CD14-positive monocyte (primary cell): ENCODE results near the gene CDKAL1. TPM values are rescaled to one million over a fixed set of nuclear protein-coding genes. Genes with fewer than 3 reads are reported as not detected.
A peak's percentile ranks its signal among the peaks of the same experiment; 100 is the strongest.

Experiments
- DNase-seq, 3 donors: peaks; one replicate each; pipeline ENCODE4 v3.0.0-alpha.2; 2011 to 2022
- H2AFZ ChIP-seq: 2 replicates; pipeline ENCODE4 v1.6.0; 2012; ENCODE audit warnings: mild to moderate bottlenecking, low read depth, low read length, inconsistent platforms; ENCODE audit not compliant: insufficient read depth, poor library complexity, severe bottlenecking
- H3K27ac ChIP-seq, 2 donors: 1 replicate in 1 of 2; 2 replicates in 1 of 2; pipeline ENCODE4 v1.5.1; 2012 to 2013; ENCODE audit warnings: low read length in 2 of 2, control low read depth in 1 of 2, inconsistent platforms in 1 of 2, low read depth in 1 of 2, mild to moderate bottlenecking in 1 of 2
- H3K27me3 ChIP-seq, 2 donors: one replicate each; pipeline versions ENCODE4 v1.6.0 to v1.6.1; 2011 to 2013; ENCODE audit warnings: low read length in 2 of 2; ENCODE audit not compliant: control insufficient read depth in 2 of 2, insufficient read depth in 2 of 2
- H3K36me3 ChIP-seq, 2 donors: replicated peaks in 1 of 2; 1 replicate in 1 of 2; 2 replicates in 1 of 2; pipeline versions ENCODE4 v1.5.1 to v1.6.1; 2012 to 2013; ENCODE audit warnings: low read length in 2 of 2, control low read depth in 1 of 2, inconsistent platforms in 1 of 2, mild to moderate bottlenecking in 1 of 2; ENCODE audit not compliant: insufficient read depth in 2 of 2, control insufficient read depth in 1 of 2
- H3K4me1 ChIP-seq, 2 donors: 1 replicate in 1 of 2; 2 replicates in 1 of 2; pipeline versions ENCODE4 v1.5.1 to v1.6.1; 2012 to 2013; ENCODE audit warnings: low read length in 2 of 2, control low read depth in 1 of 2, inconsistent platforms in 1 of 2, mild to moderate bottlenecking in 1 of 2, moderate library complexity in 1 of 2; ENCODE audit not compliant: insufficient read depth in 2 of 2, control insufficient read depth in 1 of 2
- H3K4me2 ChIP-seq: replicated peaks from 2 replicates; pipeline ENCODE3; 2012; ENCODE audit warnings: low read length, moderate library complexity, mild to moderate bottlenecking; ENCODE audit not compliant: poor library complexity, severe bottlenecking; ENCODE audit errors: extremely low read depth
- H3K4me3 ChIP-seq, 3 experiments: fragments of 200-600 bp in 1 of 3; sonication (generic) in 1 of 3; replicated peaks in 1 of 3; 1 replicate in 2 of 3; 2 replicates in 1 of 3; pipeline ENCODE4 v1.5.1; 2011 to 2013; ENCODE audit warnings: low read length in 3 of 3, mild to moderate bottlenecking in 3 of 3, control low read depth in 2 of 3, low read depth in 2 of 3, inconsistent platforms in 1 of 3, moderate library complexity in 1 of 3
- H3K79me2 ChIP-seq: 2 replicates; pipeline ENCODE4 v1.6.0; 2012; ENCODE audit warnings: mild to moderate bottlenecking, control low read depth, inconsistent platforms, low read length, moderate library complexity; ENCODE audit not compliant: insufficient read depth
- H3K9ac ChIP-seq: 2 replicates; pipeline ENCODE4 v1.6.0; 2017; ENCODE audit warnings: low read length, mild to moderate bottlenecking; ENCODE audit not compliant: insufficient read depth, poor library complexity, severe bottlenecking
- H3K9me3 ChIP-seq, 2 donors: replicated peaks in 1 of 2; 1 replicate in 1 of 2; 2 replicates in 1 of 2; pipeline versions ENCODE4 v1.5.1 to v1.6.1; 2012 to 2013; ENCODE audit warnings: low read length in 2 of 2, control low read depth in 1 of 2; ENCODE audit not compliant: control insufficient read depth in 1 of 2, insufficient read depth in 1 of 2
- H4K20me1 ChIP-seq: 2 replicates; pipeline ENCODE4 v1.6.0; 2012; ENCODE audit warnings: mild to moderate bottlenecking, low read length, control low read depth, moderate library complexity; ENCODE audit not compliant: insufficient read depth
- H3K27ac Mint-ChIP-seq, 7 donors: one replicate each; pipeline ENCODE4 v1.8.0; 2020; ENCODE audit warnings: mild to moderate bottlenecking in 7 of 7, mixed read lengths in 7 of 7, moderate library complexity in 6 of 7, inconsistent platforms in 2 of 7
- H3K27me3 Mint-ChIP-seq, 3 donors: one replicate each; pipeline ENCODE4 v1.8.0; 2021 to 2022; ENCODE audit warnings: low read depth in 3 of 3, mild to moderate bottlenecking in 3 of 3, mixed read lengths in 3 of 3, moderate library complexity in 3 of 3, inconsistent platforms in 1 of 3
- H3K36me3 Mint-ChIP-seq, 2 donors: one replicate each; pipeline ENCODE4 v1.8.0; 2020; ENCODE audit warnings: mixed read lengths in 2 of 2, inconsistent platforms in 1 of 2, mild to moderate bottlenecking in 1 of 2
- H3K4me1 Mint-ChIP-seq: one replicate; pipeline ENCODE4 v1.8.0; 2020; ENCODE audit warnings: mild to moderate bottlenecking, mixed read lengths
- H3K4me3 Mint-ChIP-seq, 2 donors: one replicate each; pipeline ENCODE4 v1.8.0; 2020; ENCODE audit warnings: mild to moderate bottlenecking in 2 of 2, mixed read lengths in 2 of 2, moderate library complexity in 1 of 2
- H3K9me3 Mint-ChIP-seq, 7 donors: one replicate each; pipeline ENCODE4 v1.8.0; 2020 to 2022; ENCODE audit warnings: mixed read lengths in 7 of 7, mild to moderate bottlenecking in 6 of 7, moderate library complexity in 6 of 7, inconsistent platforms in 2 of 7
- WGBS: methylation state at CpG from one replicate; pipeline ENCODE4 v1.1.5; 2013; ENCODE audit warnings: missing lambda C conversion rate; ENCODE audit not compliant: insufficient coverage; 5-methylcytosine and 5-hydroxymethylcytosine counted together
- intact Hi-C, 2 donors: fragments of 100-400 bp; cut with micrococcal nuclease; formaldehyde crosslinking; loops; one replicate each; pipeline versions ENCODE4 v1.15.0 to v1.15.1; 2023
- polyA plus RNA-seq, 3 donors: library from polyadenylated mRNA; depleted of rRNA in 1 of 3; unstranded in 2 of 3; stranded (reverse) in 1 of 3; fragments of 300-500 nt in 2 of 3; fragments of >200 nt in 1 of 3; fragmentation: Illumina TruSeq in 2 of 3; gene quantifications; 1 replicate in 2 of 3; 2 replicates in 1 of 3; pipeline ENCODE4 v1.2.3, GENCODE V29; 2012 to 2021
- TF ChIP-seq, protein P1 (sequence below): fragments of 200-600 bp; IDR thresholded peaks from one replicate; pipeline ENCODE4 v1.8.0; 2022; ENCODE audit warnings: antibody characterized with exemption, mild to moderate bottlenecking

The CDKAL1 gene
- polyA plus RNA-seq, 3 donors: 3.2 to 12.4 (median 8.3) TPM

DNA sequence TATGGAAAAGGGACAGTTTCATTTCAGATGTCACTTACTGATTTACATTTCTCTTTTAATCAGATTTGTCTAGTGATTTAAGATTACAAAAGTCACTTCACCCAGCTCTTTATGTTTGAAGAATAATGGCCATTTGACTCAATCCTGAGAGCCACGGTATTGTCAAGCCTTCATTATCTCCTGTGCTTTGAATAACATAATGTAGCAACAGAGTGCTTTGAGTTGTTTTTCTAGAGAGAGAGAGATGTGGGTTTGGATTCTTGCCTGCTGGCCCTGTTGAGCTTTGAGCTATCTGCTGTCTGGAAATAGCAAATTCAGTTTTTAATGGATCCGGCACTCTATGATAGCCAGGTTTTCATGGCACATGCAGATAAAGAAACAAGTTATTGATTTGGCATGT, 580.9 kb downstream of the CDKAL1 start:
- Histone ChIP-seq H4K20me1 (no peaks in the 10 kb centered on the region), H3K4me3 (no peak overlapping the region), H3K79me2 (no peaks in the 10 kb centered on the region), H3K4me1 (peaks cover 0 to 2% of the 10 kb centered on the region in 2 donors), H3K9me3 (no peaks in the 10 kb centered on the region), H3K27ac (no peak overlapping the region), H3K36me3 (no peaks in the 10 kb centered on the region), H3K9ac (no peak overlapping the region), H3K4me2 (no peak overlapping the region), H3K27me3 (no peaks in the 10 kb centered on the region), H2AFZ (no peak overlapping the region)
- TF ChIP-seq, protein P1, sequence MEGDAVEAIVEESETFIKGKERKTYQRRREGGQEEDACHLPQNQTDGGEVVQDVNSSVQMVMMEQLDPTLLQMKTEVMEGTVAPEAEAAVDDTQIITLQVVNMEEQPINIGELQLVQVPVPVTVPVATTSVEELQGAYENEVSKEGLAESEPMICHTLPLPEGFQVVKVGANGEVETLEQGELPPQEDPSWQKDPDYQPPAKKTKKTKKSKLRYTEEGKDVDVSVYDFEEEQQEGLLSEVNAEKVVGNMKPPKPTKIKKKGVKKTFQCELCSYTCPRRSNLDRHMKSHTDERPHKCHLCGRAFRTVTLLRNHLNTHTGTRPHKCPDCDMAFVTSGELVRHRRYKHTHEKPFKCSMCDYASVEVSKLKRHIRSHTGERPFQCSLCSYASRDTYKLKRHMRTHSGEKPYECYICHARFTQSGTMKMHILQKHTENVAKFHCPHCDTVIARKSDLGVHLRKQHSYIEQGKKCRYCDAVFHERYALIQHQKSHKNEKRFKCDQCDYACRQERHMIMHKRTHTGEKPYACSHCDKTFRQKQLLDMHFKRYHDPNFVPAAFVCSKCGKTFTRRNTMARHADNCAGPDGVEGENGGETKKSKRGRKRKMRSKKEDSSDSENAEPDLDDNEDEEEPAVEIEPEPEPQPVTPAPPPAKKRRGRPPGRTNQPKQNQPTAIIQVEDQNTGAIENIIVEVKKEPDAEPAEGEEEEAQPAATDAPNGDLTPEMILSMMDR: no peak
- Mint-ChIP-seq H3K9me3 (peaks cover 0 to 3% (median 0%) of the 10 kb centered on the region in 7 donors), H3K4me1 (peaks cover 9% of the 10 kb centered on the region), H3K27me3 (no peaks in the 10 kb centered on the region), H3K27ac (no peak overlapping the region), H3K36me3 (peaks cover 0 to 2% of the 10 kb centered on the region in 2 donors), H3K4me3 (no peak overlapping the region)
- intact Hi-C loops: no loop called here
- DNase-seq: no peak
- WGBS: 89% methylated on average over 1 of the region's 2 CpGs

DNA sequence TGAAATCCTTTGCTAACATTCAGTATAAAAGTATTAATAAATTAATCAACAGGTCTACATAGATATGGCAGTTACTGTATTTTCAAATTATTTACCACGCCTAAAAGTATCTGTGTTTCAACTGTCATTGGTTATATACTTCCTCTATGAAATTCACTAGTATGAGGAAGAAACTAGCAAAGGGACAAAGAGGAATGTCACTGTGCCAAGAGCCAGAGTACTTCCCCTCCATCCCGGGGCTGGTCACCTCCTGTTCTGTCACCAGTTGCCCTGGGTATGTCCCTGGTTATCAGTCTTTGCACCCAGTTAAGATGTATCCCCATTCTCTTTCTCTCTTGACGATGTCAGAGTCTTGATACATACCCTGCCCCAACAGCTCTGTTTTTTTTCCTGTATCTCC, 582.5 kb downstream of the CDKAL1 start:
- intact Hi-C loops: no loop called here
- H3K27ac Mint-ChIP-seq: no peak overlapping the region
- H3K27me3 ChIP-seq: no peaks in the 10 kb centered on the region
- no peaks in the 10 kb centered on the region for H3K9me3 ChIP-seq
- peaks cover 9% of the 10 kb centered on the region for H3K4me1 Mint-ChIP-seq
- H3K27me3 Mint-ChIP-seq: no peaks in the 10 kb centered on the region
- TF ChIP-seq, protein P1: no peak
- H3K4me3 Mint-ChIP-seq: no peak overlapping the region
- no peaks in the 10 kb centered on the region for H3K36me3 Mint-ChIP-seq
- H3K9me3 Mint-ChIP-seq: peaks cover 0 to 3% (median 0%) of the 10 kb centered on the region in 7 donors
- no peak overlapping the region for H3K4me2 ChIP-seq
- H2AFZ ChIP-seq: no peak overlapping the region
- no peak overlapping the region for H3K9ac ChIP-seq
- 50% methylated on average over 2 of the region's 3 CpGs for WGBS
- H3K79me2 ChIP-seq: no peaks in the 10 kb centered on the region
- DNase-seq: peak; percentile 1 to 4 (median 2)
- no peak overlapping the region for H3K4me3 ChIP-seq
- H3K27ac ChIP-seq: no peak overlapping the region
- no peaks in the 10 kb centered on the region for H4K20me1 ChIP-seq
- H3K4me1 ChIP-seq: peaks cover 0 to 2% of the 10 kb centered on the region in 2 donors
- H3K36me3 ChIP-seq: no peaks in the 10 kb centered on the region
